IgD-negative memory B cell (primary cell): ENCODE data around the gene BRD3OS. TPM values are rescaled to one million over a fixed set of nuclear protein-coding genes. Genes with fewer than 3 reads are reported as not detected.

Experiments used
- H3K27ac Mint-ChIP-seq, 3 donors: one replicate each; pipeline ENCODE4 v1.8.0; 2020 to 2022; ENCODE audit warnings: mild to moderate bottlenecking in 3 of 3, mixed read lengths in 3 of 3, moderate library complexity in 1 of 3
- H3K27me3 Mint-ChIP-seq: one replicate; pipeline ENCODE4 v1.8.0; 2021; ENCODE audit warnings: mixed read lengths
- H3K36me3 Mint-ChIP-seq: one replicate; pipeline ENCODE4 v1.8.0; 2020; ENCODE audit warnings: mild to moderate bottlenecking, mixed read lengths
- H3K4me1 Mint-ChIP-seq, 3 donors: one replicate each; pipeline ENCODE4 v1.8.0; 2020 to 2022; ENCODE audit warnings: mixed read lengths in 3 of 3, mild to moderate bottlenecking in 1 of 3
- H3K4me3 Mint-ChIP-seq, 4 donors: one replicate each; pipeline ENCODE4 v1.8.0; 2020 to 2022; ENCODE audit warnings: mild to moderate bottlenecking in 4 of 4, mixed read lengths in 4 of 4, moderate library complexity in 3 of 4
- H3K9me3 Mint-ChIP-seq, 3 donors: one replicate each; pipeline ENCODE4 v1.8.0; 2020 to 2021; ENCODE audit warnings: mixed read lengths in 3 of 3, mild to moderate bottlenecking in 1 of 3
- polyA plus RNA-seq: library from polyadenylated mRNA; unstranded; fragments of 300-500 nt; fragmentation: Illumina TruSeq; gene quantifications from one replicate; pipeline ENCODE4 v1.2.3, GENCODE V29; 2021

BRD3OS gene
- polyA plus RNA-seq, 1 donor from 2014 or later = 26.5 TPM

GRCh38 chr9:134045841-134046544 lies 20.7 kb downstream of the BRD3OS start:
- H3K4me3 Mint-ChIP-seq = no peak overlapping the region

GRCh38 chr9:134046894-134047681 lies 21.8 kb downstream of the BRD3OS start:
- Mint-ChIP-seq H3K36me3 (no peaks in the 10 kb centered on the region), H3K27me3 (no peaks in the 10 kb centered on the region), H3K27ac (no peak overlapping the region), H3K9me3 (no peaks in the 10 kb centered on the region), H3K4me1 (peaks cover 0 to 2% (median 0%) of the 10 kb centered on the region in 3 donors), H3K4me3 (no peak overlapping the region)

More at GRCh38 chr9:134045841-134046544, 20.7 kb downstream of the BRD3OS start:
- peaks cover 0 to under 1% (median 0%) of the 10 kb centered on the region in 3 donors for H3K4me1 Mint-ChIP-seq
- H3K27me3 Mint-ChIP-seq = no peaks in the 10 kb centered on the region
- H3K27ac Mint-ChIP-seq = no peak overlapping the region
- no peaks in the 10 kb centered on the region for H3K36me3 Mint-ChIP-seq
- no peaks in the 10 kb centered on the region for H3K9me3 Mint-ChIP-seq

- Mint-ChIP-seq H3K4me1 (peaks cover 0 to 2% (median 0%) of the 10 kb centered on the region in 3 donors), H3K27me3 (no peaks in the 10 kb centered on the region), H3K27ac (no peak overlapping the region), H3K4me3 (no peak overlapping the region), H3K9me3 (no peaks in the 10 kb centered on the region), H3K36me3 (no peaks in the 10 kb centered on the region)
Observed at GRCh38 chr9:134047868-134048581, 22.7 kb downstream of the BRD3OS start.

- no peak overlapping the region for H3K27ac Mint-ChIP-seq
- H3K36me3 Mint-ChIP-seq = no peaks in the 10 kb centered on the region
- H3K9me3 Mint-ChIP-seq = no peaks in the 10 kb centered on the region
- no peak overlapping the region for H3K4me3 Mint-ChIP-seq
- H3K27me3 Mint-ChIP-seq = no peaks in the 10 kb centered on the region
- H3K4me1 Mint-ChIP-seq = peaks cover 0 to 2% (median 0%) of the 10 kb centered on the region in 3 donors
Observed at GRCh38 chr9:134048582-134048968, 23.3 kb downstream of the BRD3OS start.

- H3K4me3 Mint-ChIP-seq = no peak overlapping the region
- no peaks in the 10 kb centered on the region for H3K9me3 Mint-ChIP-seq
- H3K4me1 Mint-ChIP-seq = peaks cover 0 to 2% (median 0%) of the 10 kb centered on the region in 3 donors
- no peaks in the 10 kb centered on the region for H3K36me3 Mint-ChIP-seq
- no peaks in the 10 kb centered on the region for H3K27me3 Mint-ChIP-seq
- no peak overlapping the region for H3K27ac Mint-ChIP-seq
Observed at GRCh38 chr9:134049236-134049635, 24.0 kb downstream of the BRD3OS start.

- H3K36me3 Mint-ChIP-seq = no peaks in the 10 kb centered on the region
- H3K4me3 Mint-ChIP-seq = no peak overlapping the region
- no peaks in the 10 kb centered on the region for H3K27me3 Mint-ChIP-seq
- peaks cover 0 to 2% (median 0%) of the 10 kb centered on the region in 3 donors for H3K4me1 Mint-ChIP-seq
- no peaks in the 10 kb centered on the region for H3K9me3 Mint-ChIP-seq
- H3K27ac Mint-ChIP-seq = no peak overlapping the region
Observed at GRCh38 chr9:134049772-134050588, 24.7 kb downstream of the BRD3OS start.

GRCh38 chr9:134050726-134051125 lies 25.4 kb downstream of the BRD3OS start:
- H3K27ac Mint-ChIP-seq = no peak overlapping the region
- H3K4me1 Mint-ChIP-seq = peaks cover 0 to 2% (median 0%) of the 10 kb centered on the region in 3 donors
- no peaks in the 10 kb centered on the region for H3K36me3 Mint-ChIP-seq
- no peaks in the 10 kb centered on the region for H3K27me3 Mint-ChIP-seq
- no peaks in the 10 kb centered on the region for H3K9me3 Mint-ChIP-seq
- no peak overlapping the region for H3K4me3 Mint-ChIP-seq

GRCh38 chr9:134051319-134051718 lies 26.0 kb downstream of the BRD3OS start:
- Mint-ChIP-seq H3K9me3 (no peaks in the 10 kb centered on the region), H3K4me3 (no peak overlapping the region), H3K27me3 (no peaks in the 10 kb centered on the region), H3K27ac (no peak overlapping the region), H3K4me1 (peaks cover 0 to 2% (median 2%) of the 10 kb centered on the region in 3 donors), H3K36me3 (no peaks in the 10 kb centered on the region)

GRCh38 chr9:134052491-134052890 lies 27.2 kb downstream of the BRD3OS start:
- Mint-ChIP-seq H3K4me1 (peaks cover 0 to 7% (median 5%) of the 10 kb centered on the region in 3 donors), H3K36me3 (peaks cover 2% of the 10 kb centered on the region), H3K27me3 (no peaks in the 10 kb centered on the region), H3K27ac (no peak overlapping the region), H3K4me3 (no peak overlapping the region), H3K9me3 (no peaks in the 10 kb centered on the region)

GRCh38 chr9:134052941-134053340 lies 27.7 kb downstream of the BRD3OS start:
- Mint-ChIP-seq H3K27me3 (no peaks in the 10 kb centered on the region), H3K4me1 (peaks cover 0 to 7% (median 5%) of the 10 kb centered on the region in 3 donors), H3K9me3 (no peaks in the 10 kb centered on the region), H3K4me3 (no peak overlapping the region), H3K27ac (no peak overlapping the region), H3K36me3 (peaks cover 2% of the 10 kb centered on the region)

- Mint-ChIP-seq H3K4me1 (peaks cover 0 to 7% (median 7%) of the 10 kb centered on the region in 3 donors), H3K36me3 (peaks cover 2% of the 10 kb centered on the region), H3K27me3 (no peaks in the 10 kb centered on the region), H3K27ac (no peak overlapping the region), H3K9me3 (no peaks in the 10 kb centered on the region), H3K4me3 (no peak overlapping the region)
Observed at GRCh38 chr9:134053401-134053871, 28.2 kb downstream of the BRD3OS start.

- no peaks in the 10 kb centered on the region for H3K27me3 Mint-ChIP-seq
- no peak overlapping the region for H3K4me3 Mint-ChIP-seq
- H3K9me3 Mint-ChIP-seq = no peaks in the 10 kb centered on the region
- no peak overlapping the region for H3K27ac Mint-ChIP-seq
- H3K4me1 Mint-ChIP-seq = peaks cover 5 to 13% (median 11%) of the 10 kb centered on the region in 3 donors
- peaks cover 2% of the 10 kb centered on the region for H3K36me3 Mint-ChIP-seq
Observed at GRCh38 chr9:134053941-134054761, 28.9 kb downstream of the BRD3OS start.

GRCh38 chr9:134054891-134055811 lies 29.9 kb downstream of the BRD3OS start:
- Mint-ChIP-seq H3K27ac (no peak overlapping the region), H3K4me3 (peak overlapping the region in 1 of 4 donors; percentile 41), H3K27me3 (no peaks in the 10 kb centered on the region), H3K4me1 (peaks cover 10 to 17% (median 15%) of the 10 kb centered on the region in 3 donors), H3K9me3 (no peaks in the 10 kb centered on the region), H3K36me3 (peaks cover 2% of the 10 kb centered on the region)
